Neural cell (in vitro differentiated cells): ENCODE results near the gene ITGB4. TPM values are rescaled to one million over a fixed set of nuclear protein-coding genes. Genes with fewer than 3 reads are reported as not detected.

Experiments used
- H2AFZ ChIP-seq: fragments of 200-600, 300-800 bp; sonication (generic), shearing (Covaris generic); 2 replicates; pipeline ENCODE4 v1.6.0; 2014; ENCODE audit warnings: low read depth, mild to moderate bottlenecking, antibody characterized with exemption, low read length, moderate library complexity
- H3F3A ChIP-seq: fragments of 200-600 bp; shearing (Covaris generic); 2 replicates; pipeline ENCODE4 v1.6.1; 2016; ENCODE audit warnings: mild to moderate bottlenecking, moderate library complexity, mixed read lengths, antibody characterized with exemption, low read length; ENCODE audit not compliant: insufficient read depth, poor library complexity, severe bottlenecking
- H3K27ac ChIP-seq: fragments of 200-600, 300-800 bp; sonication (generic), shearing (Covaris generic); 2 replicates; pipeline ENCODE4 v1.5.1; 2014; ENCODE audit warnings: mild to moderate bottlenecking, low read length, moderate library complexity
- H3K27me3 ChIP-seq: fragments of 300-800, 200-600 bp; sonication (generic), shearing (Covaris generic); 2 replicates; pipeline ENCODE4 v1.6.0; 2014; ENCODE audit warnings: mild to moderate bottlenecking, low read depth, low read length, moderate library complexity; ENCODE audit not compliant: insufficient read depth
- H3K36me3 ChIP-seq: fragments of 300-800, 200-600 bp; sonication (generic), shearing (Covaris generic); 2 replicates; pipeline ENCODE4 v1.5.1; 2014; ENCODE audit warnings: mild to moderate bottlenecking, antibody characterized with exemption, low read length, moderate library complexity; ENCODE audit not compliant: insufficient read depth
- H3K4me2 ChIP-seq: fragments of 300-800, 200-600 bp; sonication (generic), shearing (Covaris generic); 2 replicates; pipeline ENCODE4 v1.6.0; 2014; ENCODE audit warnings: mild to moderate bottlenecking, low read length
- H3K4me3 ChIP-seq: fragments of 300-800, 200-600 bp; sonication (generic), shearing (Covaris generic); 2 replicates; pipeline ENCODE4 v1.5.1; 2014; ENCODE audit warnings: mild to moderate bottlenecking, low read length, moderate library complexity
- H3K79me2 ChIP-seq: fragments of 200-600 bp; shearing (Covaris generic); replicated peaks from 2 replicates; pipeline ENCODE4 v1.6.0; 2014; ENCODE audit warnings: mild to moderate bottlenecking, low read length, moderate library complexity; ENCODE audit not compliant: insufficient read depth
- H3K9ac ChIP-seq: fragments of 300-800, 200-600 bp; sonication (generic), shearing (Covaris generic); 2 replicates; pipeline ENCODE4 v1.6.1; 2016; ENCODE audit warnings: mild to moderate bottlenecking, low read length, mixed read lengths
- H3K9me2 ChIP-seq: fragments of 200-600 bp; shearing (Covaris generic); 2 replicates; pipeline ENCODE4 v1.6.1; 2016; ENCODE audit warnings: mild to moderate bottlenecking, low read length, mixed read lengths; ENCODE audit not compliant: insufficient read depth
- H3K9me3 ChIP-seq: fragments of 200-600, 300-800 bp; sonication (generic), shearing (Covaris generic); 2 replicates; pipeline ENCODE4 v1.6.1; 2016; ENCODE audit warnings: mild to moderate bottlenecking, mixed run types, low read length, moderate library complexity, mixed read lengths
- H4K20me1 ChIP-seq: fragments of 200-600 bp; shearing (Covaris generic); 2 replicates; pipeline ENCODE4 v1.6.1; 2016; ENCODE audit warnings: mild to moderate bottlenecking, mixed run types; ENCODE audit not compliant: insufficient read depth
- EP300 ChIP-seq: fragments of 450-650 bp; conservative IDR thresholded peaks from 2 replicates; pipeline ENCODE4 v1.6.1; 2014; ENCODE audit warnings: antibody characterized with exemption, mild to moderate bottlenecking, moderate library complexity; ENCODE audit not compliant: poor library complexity, severe bottlenecking
- EZH2 ChIP-seq: fragments of 200-600, 300-800 bp; shearing (Covaris generic), sonication (generic); IDR thresholded peaks from 2 replicates; pipeline ENCODE4 v1.6.1; 2014; ENCODE audit warnings: antibody characterized with exemption, low read length, borderline replicate concordance, mild to moderate bottlenecking; ENCODE audit not compliant: insufficient read depth, poor library complexity, severe bottlenecking
- MXI1 ChIP-seq: fragments of 450-650 bp; conservative IDR thresholded peaks from 2 replicates; pipeline ENCODE4 v1.6.1; 2014; ENCODE audit warnings: antibody characterized with exemption, mild to moderate bottlenecking; ENCODE audit not compliant: poor library complexity, severe bottlenecking
- POLR2AphosphoS5 ChIP-seq: IDR thresholded peaks from 2 replicates; pipeline ENCODE4 v1.6.1; 2012
- RAD21 ChIP-seq: fragments of 450-650 bp; conservative IDR thresholded peaks from 2 replicates; pipeline ENCODE4 v1.6.1; 2014; ENCODE audit warnings: antibody characterized with exemption, mild to moderate bottlenecking, moderate library complexity
- REST ChIP-seq: IDR thresholded peaks from 2 replicates; pipeline ENCODE4 v1.6.1; 2012; ENCODE audit warnings: borderline replicate concordance
- SMC3 ChIP-seq: fragments of 450-650 bp; conservative IDR thresholded peaks from 2 replicates; pipeline ENCODE4 v1.6.1; 2014; ENCODE audit warnings: antibody characterized with exemption, mild to moderate bottlenecking, moderate library complexity; ENCODE audit not compliant: poor library complexity
- polyA plus RNA-seq: library from polyadenylated mRNA; depleted of rRNA; stranded (reverse); fragments of >200 nt; gene quantifications from 2 replicates; pipeline ENCODE4 v1.2.3, GENCODE V29; 2014
- TF ChIP-seq, protein P1 (sequence below): fragments of 450-650 bp; IDR thresholded peaks from 2 replicates; pipeline ENCODE4 v1.5.1; 2014; ENCODE audit warnings: antibody characterized with exemption, mild to moderate bottlenecking, moderate library complexity; ENCODE audit not compliant: poor library complexity, severe bottlenecking

ITGB4 gene
- polyA plus RNA-seq, 1 donor from 2014 or later, result not detected

DNA sequence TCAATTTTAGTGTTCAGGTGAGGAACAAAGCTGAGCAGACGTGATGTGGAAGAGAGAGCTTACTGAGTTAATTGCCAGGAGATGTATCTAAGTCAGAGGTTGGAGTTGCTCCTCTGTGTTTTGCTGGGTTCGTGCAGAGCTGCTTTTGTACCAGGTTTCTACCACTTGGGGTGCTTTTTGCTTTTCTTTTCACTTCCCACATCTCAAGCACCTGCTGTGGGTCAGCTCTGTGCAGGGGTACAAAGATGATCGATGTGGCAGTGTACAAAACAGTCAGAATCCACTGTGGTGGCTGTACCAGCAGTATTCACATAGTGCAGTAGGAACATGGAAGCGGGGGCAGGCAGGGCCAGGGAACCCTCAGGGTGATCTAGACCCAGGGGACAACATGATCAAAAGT, 78.1 kb downstream of the ITGB4 start:
- Histone ChIP-seq H3K4me3 (no peak overlapping the region), H3K27me3 (no peaks in the 10 kb centered on the region), H3K27ac (no peak overlapping the region), H3K79me2 (peaks cover 17% of the 10 kb centered on the region), H3K9me3 (no peaks in the 10 kb centered on the region), H3K36me3 (no peaks in the 10 kb centered on the region), H2AFZ (no peak overlapping the region), H3K4me2 (no peak overlapping the region), H4K20me1 (no peaks in the 10 kb centered on the region), H3K9me2 (no peaks in the 10 kb centered on the region), H3K9ac (no peak overlapping the region), H3F3A (no peaks in the 10 kb centered on the region)
- TF ChIP-seq, protein P1, sequence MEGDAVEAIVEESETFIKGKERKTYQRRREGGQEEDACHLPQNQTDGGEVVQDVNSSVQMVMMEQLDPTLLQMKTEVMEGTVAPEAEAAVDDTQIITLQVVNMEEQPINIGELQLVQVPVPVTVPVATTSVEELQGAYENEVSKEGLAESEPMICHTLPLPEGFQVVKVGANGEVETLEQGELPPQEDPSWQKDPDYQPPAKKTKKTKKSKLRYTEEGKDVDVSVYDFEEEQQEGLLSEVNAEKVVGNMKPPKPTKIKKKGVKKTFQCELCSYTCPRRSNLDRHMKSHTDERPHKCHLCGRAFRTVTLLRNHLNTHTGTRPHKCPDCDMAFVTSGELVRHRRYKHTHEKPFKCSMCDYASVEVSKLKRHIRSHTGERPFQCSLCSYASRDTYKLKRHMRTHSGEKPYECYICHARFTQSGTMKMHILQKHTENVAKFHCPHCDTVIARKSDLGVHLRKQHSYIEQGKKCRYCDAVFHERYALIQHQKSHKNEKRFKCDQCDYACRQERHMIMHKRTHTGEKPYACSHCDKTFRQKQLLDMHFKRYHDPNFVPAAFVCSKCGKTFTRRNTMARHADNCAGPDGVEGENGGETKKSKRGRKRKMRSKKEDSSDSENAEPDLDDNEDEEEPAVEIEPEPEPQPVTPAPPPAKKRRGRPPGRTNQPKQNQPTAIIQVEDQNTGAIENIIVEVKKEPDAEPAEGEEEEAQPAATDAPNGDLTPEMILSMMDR, result no peak
- no peak for TF ChIP-seq EZH2
- TF ChIP-seq REST, result no peak

GRCh38 chr17:75803883-75804282, 82.6 kb downstream of the ITGB4 start:
- Histone ChIP-seq H3K9me3 (no peaks in the 10 kb centered on the region), H3K4me3 (no peak overlapping the region), H2AFZ (no peak overlapping the region), H4K20me1 (no peaks in the 10 kb centered on the region), H3K27ac (no peak overlapping the region), H3K9ac (no peak overlapping the region), H3F3A (no peaks in the 10 kb centered on the region), H3K79me2 (no peaks in the 10 kb centered on the region), H3K9me2 (no peaks in the 10 kb centered on the region), H3K27me3 (no peaks in the 10 kb centered on the region), H3K4me2 (no peak overlapping the region), H3K36me3 (no peaks in the 10 kb centered on the region)
- TF ChIP-seq EP300, result no peak
- no peak for TF ChIP-seq MXI1
- no peak for TF ChIP-seq SMC3
- TF ChIP-seq EZH2, result no peak
- no peak for TF ChIP-seq POLR2AphosphoS5
- TF ChIP-seq RAD21, result no peak
- TF ChIP-seq REST, result no peak
- TF ChIP-seq, protein P1, result no peak
